Measurements from ENCODE around the gene EIF4E2. TPM values are rescaled to one million over a fixed set of nuclear protein-coding genes. Genes with fewer than 3 reads are reported as not detected.

EIF4E2 gene
- total RNA-seq, 1 experiment from 2014 or later: 69.6 TPM

GRCh38 chr2:232551776-232552175, 1.3 kb downstream of the EIF4E2 start:
- H3K79me2 ChIP-seq (ENCODE audit: low read depth): peaks cover 82% of the 10 kb centered on the region
- BruUV-seq (replicated peaks): no TSS peak
- H3K9me2 ChIP-seq (ENCODE audit: insufficient read depth): no peaks in the 10 kb centered on the region
- H3K9me3 ChIP-seq (ENCODE audit: insufficient read depth, low read depth): no peaks in the 10 kb centered on the region
- TF ChIP-seq CTCF (conservative IDR thresholded peaks at IDR 0.05) (no peak), EZH2 (IDR thresholded peaks at IDR 0.05; ENCODE audit: low read depth) (no peak)
- no peak overlapping the region for H2AFZ ChIP-seq
- intact Hi-C loops (cut with micrococcal nuclease; ENCODE audit: unreplicated experiment): loop anchor here (2.0 to 5.0 kb wide), 2 partner anchors 41 to 701 kb away; partner anchors contain the start of gene ATG16L1
- peaks cover 34% of the 10 kb centered on the region for H4K20me1 ChIP-seq (ENCODE audit: insufficient read depth)
- POLR2A ChIA-PET (ENCODE audit: unreplicated experiment): no interaction called here
- H3K36me3 ChIP-seq (ENCODE audit: low read depth): peaks cover 3% of the 10 kb centered on the region; the same call in 1 of the 2 replicates
- H3K4me3 ChIP-seq: peak overlapping the region; percentile 87
- H3K27ac ChIP-seq: no peak overlapping the region
- DNase-seq: no peak
- CTCF ChIA-PET: interaction anchor here (0.6 kb wide), 1 partner anchor 149 kb away, joined by 9 read pairs; no protein-coding TSS in a partner anchor
- peak overlapping the region; percentile 91 for H3K4me2 ChIP-seq
- peaks cover 13% of the 10 kb centered on the region for H3K4me1 ChIP-seq (replicated peaks; ENCODE audit: insufficient read depth)
- H3F3A ChIP-seq (ENCODE audit: insufficient read depth, low read depth): no peaks in the 10 kb centered on the region; the same call in 1 of the 2 replicates
- no peaks in the 10 kb centered on the region for H3K27me3 ChIP-seq (ENCODE audit: insufficient read depth, low read depth)

- no TSS peak for BruUV-seq (replicated peaks)
- ChIA-PET POLR2A (ENCODE audit: unreplicated experiment) (interaction anchor here (0.7 kb wide), 1 partner anchor 1298 kb away, joined by 4 read pairs; no protein-coding TSS in a partner anchor), CTCF (no interaction called here)
These were observed 5.9 kb downstream of the EIF4E2 start for GRCh38 chr2:232556426-232556825.

GRCh38 chr2:232562515-232563151, 12.1 kb downstream of the EIF4E2 start:
- intact Hi-C loops (cut with micrococcal nuclease; ENCODE audit: unreplicated experiment): no loop called here
- H4K20me1 ChIP-seq (ENCODE audit: insufficient read depth): 0 out of 2 replicates have a peak, but pooled peaks cover 6% of the 10 kb centered on the region
- no peak overlapping the region for H3K27ac ChIP-seq
- no peak overlapping the region for H3K4me2 ChIP-seq
- no peaks in the 10 kb centered on the region for H3K9me3 ChIP-seq (ENCODE audit: insufficient read depth, low read depth)
- H2AFZ ChIP-seq: no peak overlapping the region
- H3K79me2 ChIP-seq (ENCODE audit: low read depth): no peaks in the 10 kb centered on the region
- H3K4me3 ChIP-seq: no peak overlapping the region
- peaks cover 17% of the 10 kb centered on the region for H3K36me3 ChIP-seq (ENCODE audit: low read depth)
- H3K9me2 ChIP-seq (ENCODE audit: insufficient read depth): no peaks in the 10 kb centered on the region
- no peak for DNase-seq
- H3F3A ChIP-seq (ENCODE audit: insufficient read depth, low read depth): 0 out of 2 replicates have a peak, but pooled peaks cover 7% of the 10 kb centered on the region
- ChIA-PET POLR2A (ENCODE audit: unreplicated experiment) (no interaction called here), CTCF (no interaction called here)
- no TSS peak for BruUV-seq (replicated peaks)
- H3K4me1 ChIP-seq (replicated peaks; ENCODE audit: insufficient read depth): no peaks in the 10 kb centered on the region
- no peaks in the 10 kb centered on the region for H3K27me3 ChIP-seq (ENCODE audit: insufficient read depth, low read depth)
- TF ChIP-seq EZH2 (IDR thresholded peaks at IDR 0.05; ENCODE audit: low read depth): no peak
- TF ChIP-seq CTCF (conservative IDR thresholded peaks at IDR 0.05): no peak

More at GRCh38 chr2:232556426-232556825, 5.9 kb downstream of the EIF4E2 start:
- H3K79me2 ChIP-seq (ENCODE audit: low read depth): peaks cover 41% of the 10 kb centered on the region
- H3K4me1 ChIP-seq (replicated peaks; ENCODE audit: insufficient read depth): peaks cover 5% of the 10 kb centered on the region; the same call in 1 of the 2 replicates
- TF ChIP-seq CTCF (conservative IDR thresholded peaks at IDR 0.05) (no peak), EZH2 (IDR thresholded peaks at IDR 0.05; ENCODE audit: low read depth) (no peak)
- peaks cover 40% of the 10 kb centered on the region for H4K20me1 ChIP-seq (ENCODE audit: insufficient read depth)
- no peaks in the 10 kb centered on the region for H3K9me2 ChIP-seq (ENCODE audit: insufficient read depth)
- no peaks in the 10 kb centered on the region for H3K27me3 ChIP-seq (ENCODE audit: insufficient read depth, low read depth)
- no peaks in the 10 kb centered on the region for H3K9me3 ChIP-seq (ENCODE audit: insufficient read depth, low read depth)
- intact Hi-C loops (cut with micrococcal nuclease; ENCODE audit: unreplicated experiment): no loop called here
- H3K27ac ChIP-seq: no peak overlapping the region
- peaks cover 7% of the 10 kb centered on the region; the same call in 1 of the 2 replicates for H3F3A ChIP-seq (ENCODE audit: insufficient read depth, low read depth)
- no peak overlapping the region for H2AFZ ChIP-seq
- DNase-seq: no peak
- no peak overlapping the region for H3K4me3 ChIP-seq
- H3K4me2 ChIP-seq: no peak overlapping the region
- 0 out of 2 replicates have a peak, but pooled peaks cover 3% of the 10 kb centered on the region for H3K36me3 ChIP-seq (ENCODE audit: low read depth)

Data from PC-9 (cell line).